ENCODE data around the gene DDIT3.
A peak's percentile ranks its signal among the peaks of the same experiment; 100 is the strongest.
"Not testable (repeated sequence)": the region's sequence is repeated elsewhere in the genome, so short reads cannot be mapped to it uniquely, and the experiment has no call there.

DDIT3 gene, protein sequence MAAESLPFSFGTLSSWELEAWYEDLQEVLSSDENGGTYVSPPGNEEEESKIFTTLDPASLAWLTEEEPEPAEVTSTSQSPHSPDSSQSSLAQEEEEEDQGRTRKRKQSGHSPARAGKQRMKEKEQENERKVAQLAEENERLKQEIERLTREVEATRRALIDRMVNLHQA

DNA sequence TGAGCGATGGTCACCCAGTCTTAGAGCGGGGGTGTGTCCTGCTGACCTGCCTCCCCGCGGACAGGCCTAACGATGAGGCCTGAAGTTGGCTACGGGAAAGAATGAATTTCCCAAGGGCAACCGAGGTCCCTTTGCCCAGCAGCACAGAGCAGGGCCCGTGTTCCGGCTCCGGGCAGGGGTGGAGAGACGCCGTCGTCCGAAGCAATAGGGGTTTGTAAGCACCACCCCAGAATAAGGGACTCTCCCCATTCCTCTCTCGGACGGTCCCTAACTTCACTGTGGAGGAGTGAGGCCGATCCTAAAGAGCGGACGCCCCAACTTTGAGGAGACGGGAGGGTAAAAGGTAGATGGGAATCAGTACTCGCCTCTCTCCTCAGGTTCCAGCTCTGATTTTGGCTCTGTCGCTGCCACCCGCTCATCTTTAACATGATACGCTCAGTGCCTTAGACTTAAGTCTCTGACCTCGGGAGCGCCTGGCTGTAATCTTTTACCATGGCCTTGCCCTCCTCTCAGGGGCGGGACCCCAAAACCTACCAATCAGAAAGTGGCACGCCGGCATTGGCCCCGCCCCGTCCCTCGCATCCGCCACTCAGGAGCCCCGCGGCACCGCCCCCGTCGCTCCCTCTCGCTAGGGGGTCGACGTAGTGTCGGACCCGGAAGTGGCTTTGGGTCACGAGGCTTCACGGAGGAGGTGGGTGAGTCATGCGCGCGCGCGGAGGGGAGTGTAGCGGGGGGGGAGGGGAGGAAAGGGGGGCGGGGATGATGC, at the start of gene DDIT3:
DDIT3 (minus strand) TSS at position 462 of the 766 bp plus-strand sequence. CDS start 3,108 bp downstream, outside the sequence.
- H3K27me3 ChIP-seq (ENCODE audit: control insufficient read depth in 1 of 2, insufficient read depth in 2 of 2, low read length in 2 of 2), result no peaks in the 10 kb centered on the region
- H3K9ac ChIP-seq (ENCODE audit: low read length in 2 of 2), result peak within 1 kb of the TSS; percentile 99 to 100
- peak within 1 kb of the TSS; percentile 99 to 100 for H3K4me3 ChIP-seq (ENCODE audit: low read length in 2 of 2)
- peaks cover 69% of the 10 kb centered on the region for H3K4me1 ChIP-seq (ENCODE audit: control insufficient read depth, insufficient read depth, low read length)
- H3K9me3 ChIP-seq (ENCODE audit: control insufficient read depth in 2 of 2, low read length in 2 of 2), result no peaks in the 10 kb centered on the region
- peaks cover 28 to 30% of the 10 kb centered on the region in 2 donors for H3K36me3 ChIP-seq (ENCODE audit: control insufficient read depth in 2 of 2, insufficient read depth in 2 of 2, low read length in 2 of 2)
- peak within 1 kb of the TSS; percentile 100 for H3K27ac ChIP-seq (ENCODE audit: low read length)

DNA sequence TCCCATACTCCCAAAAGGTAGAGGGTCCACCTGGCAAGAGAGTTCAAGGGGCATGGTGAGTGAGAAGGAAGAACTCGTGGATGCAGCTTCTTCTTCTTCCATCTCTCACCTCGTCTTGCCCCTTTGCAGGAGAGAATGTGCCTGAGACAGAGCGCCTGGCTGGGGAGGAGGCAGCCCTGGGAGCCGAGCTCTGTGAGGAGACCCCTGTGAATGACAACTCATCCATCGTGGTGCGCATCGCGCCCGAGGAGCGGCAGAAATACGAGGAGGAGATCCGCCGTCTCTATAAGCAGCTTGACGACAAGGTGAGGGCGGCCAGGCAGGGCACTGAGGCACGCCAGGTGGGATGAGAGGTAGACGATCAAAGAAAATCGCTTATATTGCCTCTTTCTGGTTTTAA, 49.5 kb upstream of the DDIT3 start:
- Histone ChIP-seq H3K27me3 (ENCODE audit: control insufficient read depth in 1 of 2, insufficient read depth in 2 of 2, low read length in 2 of 2) (peaks cover 0 to 2% of the 10 kb centered on the region in 2 donors), H3K4me3 (ENCODE audit: low read length in 2 of 2) (no peak overlapping the region), H3K27ac (ENCODE audit: low read length) (no peak overlapping the region), H3K4me1 (ENCODE audit: control insufficient read depth, insufficient read depth, low read length) (no peaks in the 10 kb centered on the region), H3K36me3 (ENCODE audit: control insufficient read depth in 2 of 2, insufficient read depth in 2 of 2, low read length in 2 of 2) (no peaks in the 10 kb centered on the region), H3K9me3 (ENCODE audit: control insufficient read depth in 2 of 2, low read length in 2 of 2) (no peaks in the 10 kb centered on the region), H3K9ac (ENCODE audit: low read length in 2 of 2) (no peak overlapping the region)

DNA sequence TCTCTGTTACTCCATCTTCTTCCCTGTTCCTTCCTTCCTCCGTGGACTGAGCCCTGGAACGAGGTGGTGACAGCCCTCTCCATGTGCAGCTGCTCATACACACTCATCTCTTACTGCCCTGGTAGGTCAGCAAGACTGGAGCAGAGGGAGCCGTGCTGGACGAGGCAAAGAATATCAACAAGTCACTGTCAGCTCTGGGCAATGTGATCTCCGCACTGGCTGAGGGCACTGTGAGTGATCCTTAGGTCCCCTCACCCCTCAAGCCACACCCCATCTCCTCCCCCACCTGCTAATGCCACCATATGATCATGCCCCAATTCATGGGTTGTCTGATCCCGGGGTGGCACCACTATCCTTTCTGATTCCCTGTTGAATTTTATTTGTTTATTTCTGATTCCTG, 48.5 kb upstream of the DDIT3 start:
- Histone ChIP-seq H3K36me3 (ENCODE audit: control insufficient read depth in 2 of 2, insufficient read depth in 2 of 2, low read length in 2 of 2) (no peaks in the 10 kb centered on the region), H3K4me3 (ENCODE audit: low read length in 2 of 2) (no peak overlapping the region), H3K27ac (ENCODE audit: low read length) (no peak overlapping the region), H3K9me3 (ENCODE audit: control insufficient read depth in 2 of 2, low read length in 2 of 2) (no peaks in the 10 kb centered on the region), H3K27me3 (ENCODE audit: control insufficient read depth in 1 of 2, insufficient read depth in 2 of 2, low read length in 2 of 2) (peaks cover 0 to 4% of the 10 kb centered on the region in 2 donors), H3K9ac (ENCODE audit: low read length in 2 of 2) (no peak overlapping the region), H3K4me1 (ENCODE audit: control insufficient read depth, insufficient read depth, low read length) (no peaks in the 10 kb centered on the region)

DNA sequence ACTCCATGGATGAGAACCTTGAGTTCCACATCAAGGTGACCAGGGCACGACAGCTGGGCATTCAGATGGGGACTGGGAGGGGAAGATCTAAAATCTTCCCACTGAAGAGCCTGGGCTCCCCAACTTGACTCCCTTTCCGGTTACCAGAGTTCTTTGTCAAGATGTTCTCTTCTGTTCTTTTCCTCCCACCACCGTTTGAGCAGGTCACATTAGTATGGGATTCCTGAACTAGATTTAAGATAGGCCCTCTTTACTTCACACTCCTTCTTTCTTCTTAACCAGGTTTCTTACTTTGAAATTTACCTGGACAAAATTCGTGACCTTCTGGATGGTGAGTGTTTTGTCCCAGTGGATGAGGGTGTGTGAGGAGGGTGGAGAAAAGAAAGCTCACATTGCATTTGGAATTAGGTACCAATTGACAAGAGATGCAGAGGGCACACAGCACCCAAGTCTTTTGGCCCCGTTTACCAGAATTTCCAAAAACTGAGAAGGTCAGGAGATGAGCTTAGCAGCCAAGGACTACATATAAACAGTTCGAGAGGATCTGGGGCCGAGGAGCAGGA, 43.9 kb upstream of the DDIT3 start:
- no peaks in the 10 kb centered on the region for H3K4me1 ChIP-seq (ENCODE audit: control insufficient read depth, insufficient read depth, low read length)
- H3K4me3 ChIP-seq (ENCODE audit: low read length in 2 of 2), result no peak overlapping the region
- H3K9ac ChIP-seq (ENCODE audit: low read length in 2 of 2), result no peak overlapping the region
- no peak overlapping the region for H3K27ac ChIP-seq (ENCODE audit: low read length)
- H3K36me3 ChIP-seq (ENCODE audit: control insufficient read depth in 2 of 2, insufficient read depth in 2 of 2, low read length in 2 of 2), result no peaks in the 10 kb centered on the region
- no peaks in the 10 kb centered on the region for H3K9me3 ChIP-seq (ENCODE audit: control insufficient read depth in 2 of 2, low read length in 2 of 2)
- peaks cover 0 to 2% of the 10 kb centered on the region in 2 donors for H3K27me3 ChIP-seq (ENCODE audit: control insufficient read depth in 1 of 2, insufficient read depth in 2 of 2, low read length in 2 of 2)

DNA sequence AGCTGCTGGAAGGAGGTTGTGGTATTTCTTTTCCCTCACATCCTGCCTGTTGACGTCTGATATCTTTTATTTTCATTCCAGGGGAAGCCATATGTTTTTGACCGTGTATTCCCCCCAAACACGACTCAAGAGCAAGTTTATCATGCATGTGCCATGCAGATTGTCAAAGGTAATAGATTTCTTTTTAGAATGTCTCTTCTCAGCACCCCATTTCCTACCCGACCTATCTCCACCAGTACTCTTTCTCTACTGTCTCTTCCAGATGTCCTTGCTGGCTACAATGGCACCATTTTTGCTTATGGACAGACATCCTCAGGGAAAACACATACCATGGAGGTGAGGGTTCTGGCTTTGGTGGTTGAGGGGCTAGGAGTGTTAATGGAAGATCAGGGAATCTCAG, 43.0 kb upstream of the DDIT3 start:
- Histone ChIP-seq H3K36me3 (ENCODE audit: control insufficient read depth in 2 of 2, insufficient read depth in 2 of 2, low read length in 2 of 2) (no peaks in the 10 kb centered on the region), H3K27me3 (ENCODE audit: control insufficient read depth in 1 of 2, insufficient read depth in 2 of 2, low read length in 2 of 2) (peaks cover 0 to 2% of the 10 kb centered on the region in 2 donors), H3K9me3 (ENCODE audit: control insufficient read depth in 2 of 2, low read length in 2 of 2) (no peaks in the 10 kb centered on the region), H3K9ac (ENCODE audit: low read length in 2 of 2) (no peak overlapping the region), H3K4me1 (ENCODE audit: control insufficient read depth, insufficient read depth, low read length) (no peaks in the 10 kb centered on the region), H3K27ac (ENCODE audit: low read length) (no peak overlapping the region), H3K4me3 (ENCODE audit: low read length in 2 of 2) (no peak overlapping the region)

DNA sequence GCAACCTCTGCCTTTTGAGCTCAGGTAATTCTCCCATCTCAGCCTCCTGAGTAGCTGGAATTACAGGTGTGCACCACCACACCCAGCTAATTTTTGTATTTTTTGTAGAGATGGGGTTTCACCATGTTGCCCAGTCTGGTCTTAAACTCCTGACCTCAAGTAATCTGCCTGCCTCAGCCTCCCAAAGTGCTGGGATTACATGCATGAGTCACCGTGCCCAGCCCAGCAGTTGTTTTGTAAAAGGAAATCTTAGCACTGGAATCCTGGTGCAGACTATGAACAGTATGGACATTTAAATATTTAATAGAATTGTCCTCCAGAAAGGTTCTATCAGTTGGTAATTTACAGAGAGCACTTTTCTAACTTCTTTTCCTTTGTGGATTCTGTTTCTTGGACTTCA, 40.8 kb upstream of the DDIT3 start:
- H3K4me3 ChIP-seq (ENCODE audit: low read length in 2 of 2); H3K27ac ChIP-seq (ENCODE audit: low read length); H3K9ac ChIP-seq (ENCODE audit: low read length in 2 of 2); H3K36me3 ChIP-seq (ENCODE audit: control insufficient read depth in 2 of 2, insufficient read depth in 2 of 2, low read length in 2 of 2); H3K27me3 ChIP-seq (ENCODE audit: control insufficient read depth in 1 of 2, insufficient read depth in 2 of 2, low read length in 2 of 2); H3K4me1 ChIP-seq (ENCODE audit: control insufficient read depth, insufficient read depth, low read length); H3K9me3 ChIP-seq (ENCODE audit: control insufficient read depth in 2 of 2, low read length in 2 of 2): not testable (repeated sequence)

DNA sequence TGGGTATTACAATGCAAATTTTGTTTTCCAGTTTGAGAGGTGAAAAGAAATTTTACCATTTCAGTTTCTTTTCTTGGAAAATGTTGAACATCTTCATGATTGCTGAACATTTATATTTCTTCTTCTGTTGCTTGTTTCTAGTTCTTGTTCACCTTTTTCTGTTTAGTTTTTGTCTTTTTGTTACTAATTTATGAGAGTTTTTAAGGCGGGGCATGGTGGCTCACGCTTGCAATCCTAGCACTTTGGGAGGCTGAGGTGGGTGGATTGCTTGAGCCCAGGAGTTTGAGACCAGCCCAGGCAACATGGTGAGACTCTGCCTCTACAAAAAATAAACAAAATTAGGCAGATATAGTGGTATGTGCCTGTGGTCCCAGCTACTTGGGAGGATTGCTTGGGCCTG, 40.2 kb upstream of the DDIT3 start:
- H3K4me1 ChIP-seq (ENCODE audit: control insufficient read depth, insufficient read depth, low read length), result no peaks in the 10 kb centered on the region
- peaks cover 0 to 2% of the 10 kb centered on the region in 2 donors for H3K27me3 ChIP-seq (ENCODE audit: control insufficient read depth in 1 of 2, insufficient read depth in 2 of 2, low read length in 2 of 2)
- no peaks in the 10 kb centered on the region for H3K9me3 ChIP-seq (ENCODE audit: control insufficient read depth in 2 of 2, low read length in 2 of 2)
- no peak overlapping the region for H3K27ac ChIP-seq (ENCODE audit: low read length)
- H3K36me3 ChIP-seq (ENCODE audit: control insufficient read depth in 2 of 2, insufficient read depth in 2 of 2, low read length in 2 of 2), result no peaks in the 10 kb centered on the region
- H3K4me3 ChIP-seq (ENCODE audit: low read length in 2 of 2), result no peak overlapping the region
- H3K9ac ChIP-seq (ENCODE audit: low read length in 2 of 2), result no peak overlapping the region

DNA sequence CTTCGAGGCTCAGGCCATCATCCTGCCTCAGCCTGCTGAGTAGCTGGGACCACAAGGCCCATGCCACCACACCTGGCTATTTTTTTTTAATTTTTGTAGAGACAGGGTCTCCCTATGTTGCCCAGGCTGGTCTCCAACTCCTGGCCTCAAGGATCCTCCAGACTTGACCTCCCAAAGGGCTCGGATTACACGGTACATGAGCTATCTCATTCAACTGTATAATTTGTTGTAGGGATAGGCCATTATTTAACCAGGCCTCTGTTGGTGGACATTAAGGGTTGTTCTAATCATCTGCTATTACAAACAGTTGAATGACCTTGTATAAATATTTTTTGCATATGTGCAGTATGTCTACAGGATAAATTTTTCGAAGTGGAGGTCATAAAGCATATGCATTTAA, 38.5 kb upstream of the DDIT3 start:
- Histone ChIP-seq H3K4me3 (ENCODE audit: low read length in 2 of 2) (no peak overlapping the region), H3K27ac (ENCODE audit: low read length) (no peak overlapping the region), H3K9me3 (ENCODE audit: control insufficient read depth in 2 of 2, low read length in 2 of 2) (no peaks in the 10 kb centered on the region), H3K36me3 (ENCODE audit: control insufficient read depth in 2 of 2, insufficient read depth in 2 of 2, low read length in 2 of 2) (no peaks in the 10 kb centered on the region), H3K9ac (ENCODE audit: low read length in 2 of 2) (no peak overlapping the region), H3K27me3 (ENCODE audit: control insufficient read depth in 1 of 2, insufficient read depth in 2 of 2, low read length in 2 of 2) (peaks cover 0 to 2% of the 10 kb centered on the region in 2 donors), H3K4me1 (ENCODE audit: control insufficient read depth, insufficient read depth, low read length) (no peaks in the 10 kb centered on the region)

DNA sequence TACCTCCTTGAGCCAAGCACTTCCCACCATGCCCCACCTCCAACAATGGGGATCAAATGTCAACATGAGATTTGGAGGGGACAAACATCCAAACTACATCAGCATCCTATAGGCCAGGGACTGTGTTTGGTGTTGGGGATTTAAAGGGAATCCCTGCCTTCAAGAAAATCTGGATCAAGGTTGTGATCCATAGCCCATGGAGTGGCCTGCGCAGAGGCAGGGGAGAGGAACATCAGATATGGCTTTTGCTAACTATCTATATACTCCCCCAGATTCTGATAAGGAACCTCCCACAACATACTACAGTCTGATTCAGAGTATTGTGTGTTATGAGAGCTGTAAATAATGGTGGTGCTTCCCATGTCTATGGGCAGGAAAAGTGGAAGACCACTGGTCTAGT, 34.6 kb upstream of the DDIT3 start:
- no peaks in the 10 kb centered on the region for H3K9me3 ChIP-seq (ENCODE audit: control insufficient read depth in 2 of 2, low read length in 2 of 2)

DNA sequence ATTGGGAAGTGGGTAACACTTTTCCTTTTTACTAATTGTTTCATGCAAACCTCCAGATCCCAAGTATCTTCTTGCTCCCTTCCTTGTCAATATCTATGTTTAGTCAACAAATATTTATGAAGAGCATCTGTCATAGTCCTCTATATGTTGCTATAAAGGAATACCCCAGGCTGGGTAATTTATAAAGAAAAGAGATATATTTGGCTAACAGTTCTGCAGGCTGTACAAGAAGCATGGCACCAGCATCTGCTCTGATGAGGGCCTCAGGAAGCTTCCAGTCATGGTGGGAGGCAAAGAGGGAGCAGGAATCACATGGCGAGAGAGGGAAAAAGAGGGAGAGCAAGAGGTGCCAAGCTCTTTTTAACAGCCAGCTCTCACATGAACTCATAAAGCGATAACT, 34.1 kb upstream of the DDIT3 start:
- peaks cover 18 to 23% of the 10 kb centered on the region in 2 donors for H3K27me3 ChIP-seq (ENCODE audit: control insufficient read depth in 1 of 2, insufficient read depth in 2 of 2, low read length in 2 of 2)
- peaks cover 7% of the 10 kb centered on the region for H3K4me1 ChIP-seq (ENCODE audit: control insufficient read depth, insufficient read depth, low read length)
- H3K9me3 ChIP-seq (ENCODE audit: control insufficient read depth in 2 of 2, low read length in 2 of 2), result no peaks in the 10 kb centered on the region
- H3K9ac ChIP-seq (ENCODE audit: low read length in 2 of 2), result no peak overlapping the region
- H3K4me3 ChIP-seq (ENCODE audit: low read length in 2 of 2), result no peak overlapping the region
- H3K36me3 ChIP-seq (ENCODE audit: control insufficient read depth in 2 of 2, insufficient read depth in 2 of 2, low read length in 2 of 2), result no peaks in the 10 kb centered on the region
- no peak overlapping the region for H3K27ac ChIP-seq (ENCODE audit: low read length)

More for the DNA sequence above, 34.6 kb upstream of the DDIT3 start:
- peaks cover 4% of the 10 kb centered on the region for H3K4me1 ChIP-seq (ENCODE audit: control insufficient read depth, insufficient read depth, low read length)
- H3K9ac ChIP-seq (ENCODE audit: low read length in 2 of 2), result no peak overlapping the region
- H3K4me3 ChIP-seq (ENCODE audit: low read length in 2 of 2), result no peak overlapping the region
- no peak overlapping the region for H3K27ac ChIP-seq (ENCODE audit: low read length)
- peaks cover 14 to 22% of the 10 kb centered on the region in 2 donors for H3K27me3 ChIP-seq (ENCODE audit: control insufficient read depth in 1 of 2, insufficient read depth in 2 of 2, low read length in 2 of 2)
- no peaks in the 10 kb centered on the region for H3K36me3 ChIP-seq (ENCODE audit: control insufficient read depth in 2 of 2, insufficient read depth in 2 of 2, low read length in 2 of 2)

All from stomach smooth muscle (tissue), 2 donors.